ENCODE results near the gene CLDN16.

- TF ChIP-seq, protein P1, sequence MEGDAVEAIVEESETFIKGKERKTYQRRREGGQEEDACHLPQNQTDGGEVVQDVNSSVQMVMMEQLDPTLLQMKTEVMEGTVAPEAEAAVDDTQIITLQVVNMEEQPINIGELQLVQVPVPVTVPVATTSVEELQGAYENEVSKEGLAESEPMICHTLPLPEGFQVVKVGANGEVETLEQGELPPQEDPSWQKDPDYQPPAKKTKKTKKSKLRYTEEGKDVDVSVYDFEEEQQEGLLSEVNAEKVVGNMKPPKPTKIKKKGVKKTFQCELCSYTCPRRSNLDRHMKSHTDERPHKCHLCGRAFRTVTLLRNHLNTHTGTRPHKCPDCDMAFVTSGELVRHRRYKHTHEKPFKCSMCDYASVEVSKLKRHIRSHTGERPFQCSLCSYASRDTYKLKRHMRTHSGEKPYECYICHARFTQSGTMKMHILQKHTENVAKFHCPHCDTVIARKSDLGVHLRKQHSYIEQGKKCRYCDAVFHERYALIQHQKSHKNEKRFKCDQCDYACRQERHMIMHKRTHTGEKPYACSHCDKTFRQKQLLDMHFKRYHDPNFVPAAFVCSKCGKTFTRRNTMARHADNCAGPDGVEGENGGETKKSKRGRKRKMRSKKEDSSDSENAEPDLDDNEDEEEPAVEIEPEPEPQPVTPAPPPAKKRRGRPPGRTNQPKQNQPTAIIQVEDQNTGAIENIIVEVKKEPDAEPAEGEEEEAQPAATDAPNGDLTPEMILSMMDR (IDR thresholded peaks at IDR 0.05) = no peak
- no peak for TF ChIP-seq POLR2A (IDR thresholded peaks at IDR 0.05)
Measured at GRCh38 chr3:190429681-190430080, 41.7 kb downstream of the CLDN16 start.
